ENCODE data around the gene KRT33A. TPM values are rescaled to one million over a fixed set of nuclear protein-coding genes. Genes with fewer than 3 reads are reported as not detected.

Gene KRT33A
- total RNA-seq, 1 donor from 2014 or later: not detected

DNA sequence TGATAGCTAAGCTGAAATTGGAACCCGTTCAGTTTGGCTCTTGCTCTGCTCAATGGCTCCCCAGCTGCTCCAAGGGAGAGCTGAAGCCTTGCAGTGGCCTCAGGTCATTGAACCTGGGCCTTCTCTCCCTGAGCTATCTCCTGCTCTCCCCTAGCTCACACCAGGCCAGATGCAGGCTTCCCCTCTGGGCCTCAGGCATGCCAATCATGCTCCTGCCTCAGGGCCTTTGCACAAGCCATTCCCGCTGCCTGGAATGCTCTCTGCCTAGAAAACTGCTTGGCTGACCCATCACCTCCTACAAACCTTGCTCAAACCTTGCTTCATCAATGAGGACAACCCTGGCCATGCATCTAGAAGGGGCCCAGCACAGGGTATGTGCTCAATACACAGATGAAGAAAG, 18.4 kb downstream of the KRT33A start:
- ATAC-seq (no peak), DNase-seq (ENCODE audit: low spot score) (no peak)

DNA sequence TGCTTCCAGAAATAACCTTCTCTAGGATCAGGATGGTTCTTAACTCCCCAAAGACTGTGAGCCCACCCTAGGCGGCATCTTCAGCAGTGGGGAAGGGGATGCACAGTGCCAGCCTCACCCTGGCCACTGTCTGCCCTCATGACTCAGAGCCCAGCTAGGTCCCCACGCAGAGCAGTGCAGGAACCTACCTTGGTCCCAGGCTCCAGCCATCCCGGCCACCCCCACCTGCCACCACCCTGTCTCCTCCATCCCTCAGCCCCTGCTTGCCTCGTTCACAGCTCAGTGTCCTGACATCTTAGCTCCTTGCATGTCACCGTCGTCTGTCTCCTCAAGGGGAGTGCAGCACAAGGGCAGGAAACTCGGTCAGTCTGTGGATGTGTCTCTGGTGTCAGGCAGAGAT, 19.0 kb downstream of the KRT33A start:
- ATAC-seq (no peak), DNase-seq (ENCODE audit: low spot score) (no peak)

DNA sequence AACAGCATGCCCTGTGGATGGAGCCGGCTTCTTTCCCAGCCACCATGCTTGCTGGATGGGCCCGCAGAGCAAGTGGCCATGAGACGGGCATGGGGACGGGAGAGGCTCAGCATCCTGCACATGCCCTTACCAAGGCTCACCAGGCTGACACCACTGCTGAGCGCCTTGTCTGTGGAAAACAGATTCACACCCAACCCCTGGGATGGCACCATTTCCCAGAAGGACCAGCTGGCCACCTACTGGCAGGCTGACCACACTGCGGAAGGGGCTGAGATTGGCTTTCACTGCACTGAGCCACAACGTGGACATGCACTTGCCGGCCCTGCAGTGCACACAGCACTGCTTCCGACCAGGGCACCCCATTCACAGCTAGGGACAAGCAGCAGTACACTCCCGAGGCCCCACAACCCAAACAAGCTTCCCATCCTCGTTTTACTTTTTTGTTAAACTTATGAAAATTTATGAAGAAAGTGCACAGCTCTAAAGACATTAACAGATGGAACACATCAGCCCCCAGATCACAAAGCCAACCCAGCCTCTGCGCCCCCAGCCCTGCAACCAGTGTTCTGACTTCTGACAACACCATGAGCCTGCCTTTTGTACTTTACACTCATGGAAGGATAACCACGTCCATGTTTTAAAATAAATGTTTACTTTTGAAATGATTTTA, 21.2 kb downstream of the KRT33A start:
- peak; percentile 79 for ATAC-seq
- no peak for DNase-seq (ENCODE audit: low spot score)

DNA sequence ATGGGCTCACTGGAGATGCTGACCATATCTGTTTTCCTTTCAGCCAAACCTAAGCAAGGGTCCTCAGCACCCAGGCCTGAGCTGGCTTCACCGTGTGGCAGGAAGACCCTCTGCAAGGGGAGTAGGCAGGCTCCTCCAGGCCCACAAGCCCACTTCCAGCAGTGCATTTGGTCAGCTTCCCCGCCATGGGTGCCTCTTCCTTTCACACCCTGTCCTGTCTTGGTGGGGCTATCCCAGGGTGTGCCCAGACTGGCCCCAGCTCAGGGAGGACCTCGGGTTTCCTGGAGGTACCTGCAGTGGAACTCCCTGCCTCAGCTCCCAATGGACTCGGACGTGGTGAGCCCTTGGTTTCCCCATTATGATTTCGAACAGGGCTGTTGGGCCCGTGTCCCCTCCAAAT, 22.4 kb downstream of the KRT33A start:
- DNase-seq (ENCODE audit: low spot score) (no peak), ATAC-seq (no peak)

DNA sequence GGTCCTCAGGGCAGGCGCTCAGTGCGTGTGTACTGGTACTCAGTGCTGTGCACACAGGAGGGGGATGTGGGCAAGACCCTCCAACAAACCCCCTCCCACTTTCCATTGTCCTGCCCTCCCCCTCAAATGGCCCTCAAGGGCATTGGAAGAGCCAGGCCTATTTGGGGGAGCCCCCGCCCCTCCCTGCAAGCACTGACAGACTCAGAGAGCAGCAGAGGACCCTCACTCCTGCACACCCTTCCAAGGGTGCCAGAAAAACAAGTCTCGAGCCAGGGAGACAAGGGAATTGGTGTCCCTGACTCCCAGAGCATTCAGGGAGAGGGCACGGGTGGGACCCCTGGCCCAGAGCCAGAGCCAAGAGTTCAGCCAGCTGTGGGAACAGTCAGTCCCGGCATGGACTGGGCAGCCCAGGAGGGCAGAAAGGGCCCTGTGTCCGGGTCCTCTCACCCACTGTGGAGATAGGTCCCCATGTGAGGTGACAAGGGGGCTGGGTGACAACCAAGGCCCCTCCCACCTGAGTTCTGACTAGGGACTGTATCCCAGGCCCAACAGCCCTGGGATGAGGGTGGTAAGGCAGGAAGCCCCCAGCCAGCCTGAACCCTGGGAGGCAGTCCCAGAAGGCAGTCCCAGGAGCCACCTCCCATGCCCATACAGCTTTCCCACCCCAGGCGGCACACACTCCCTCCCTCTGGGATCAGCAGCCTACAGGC, 23.1 kb downstream of the KRT33A start:
- no peak for ATAC-seq
- no peak for DNase-seq (ENCODE audit: low spot score)

DNA sequence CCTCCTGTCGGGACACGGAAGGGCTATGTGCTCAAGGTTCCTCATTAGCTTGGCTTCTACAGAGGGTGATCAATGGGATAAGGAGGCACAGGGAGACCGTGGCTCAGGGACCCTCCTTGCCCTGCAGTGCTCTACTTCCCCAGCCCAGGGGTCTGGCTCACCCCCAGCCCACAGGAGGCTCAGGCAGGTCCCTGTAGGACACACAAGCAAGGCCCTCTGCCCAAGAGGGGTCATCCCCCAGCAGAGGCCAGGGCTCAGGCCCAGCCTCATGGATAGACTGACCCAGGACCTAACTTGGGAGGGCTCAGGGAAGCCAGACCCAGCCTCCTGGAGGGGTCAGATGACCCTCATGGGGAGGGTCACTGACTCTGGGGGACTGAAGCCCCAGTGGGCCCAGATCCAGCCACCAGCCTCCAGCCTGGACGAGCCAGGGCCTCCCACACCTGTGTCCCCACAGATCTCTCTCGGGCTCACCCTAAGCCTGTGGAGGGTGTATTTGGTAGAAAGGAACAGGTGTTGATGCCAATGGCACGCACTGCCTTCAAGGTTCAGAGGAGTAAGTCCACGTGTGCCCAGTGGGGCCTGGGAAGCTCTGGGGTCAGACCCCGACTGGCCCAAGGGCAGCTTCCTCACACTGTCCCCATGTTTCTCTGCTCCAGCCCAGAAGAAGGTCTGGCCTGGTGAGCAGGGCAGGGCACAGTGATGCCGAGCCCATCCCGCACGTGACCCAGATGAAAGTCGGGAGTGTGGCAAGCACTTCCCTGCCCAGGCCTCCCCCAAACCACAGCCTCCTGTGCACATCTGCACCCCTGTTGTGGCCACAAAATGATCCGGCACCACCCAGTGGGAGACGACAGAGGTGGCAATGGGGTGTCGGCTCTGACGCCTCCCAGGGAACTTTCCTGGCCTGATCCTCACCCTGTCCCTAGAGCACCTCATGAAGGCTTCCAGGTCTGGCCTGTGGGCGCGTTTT, 24.2 kb downstream of the KRT33A start:
- DNase-seq (ENCODE audit: low spot score) (no peak), ATAC-seq (no peak)

DNA sequence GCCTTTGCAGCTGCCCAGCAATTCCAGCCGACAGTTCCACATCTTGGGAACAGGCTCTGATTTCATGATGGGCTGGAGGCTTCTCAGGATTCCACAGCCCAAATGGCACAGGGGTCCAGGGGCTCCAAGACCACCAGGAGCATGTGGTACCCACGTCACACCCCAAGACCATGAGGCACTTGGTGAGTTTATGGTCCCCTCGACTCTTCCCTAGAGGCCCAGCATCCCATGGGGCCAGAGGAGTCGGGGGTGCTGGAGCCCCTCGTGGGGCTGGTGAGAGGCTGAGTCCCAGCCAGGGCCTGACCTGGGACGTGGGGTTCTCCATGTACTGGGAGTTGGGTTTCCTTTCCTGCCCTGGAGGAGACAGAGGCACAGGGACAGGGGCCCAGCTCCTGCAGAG, 25.0 kb downstream of the KRT33A start:
- DNase-seq (ENCODE audit: low spot score) (no peak), ATAC-seq (no peak)

DNA sequence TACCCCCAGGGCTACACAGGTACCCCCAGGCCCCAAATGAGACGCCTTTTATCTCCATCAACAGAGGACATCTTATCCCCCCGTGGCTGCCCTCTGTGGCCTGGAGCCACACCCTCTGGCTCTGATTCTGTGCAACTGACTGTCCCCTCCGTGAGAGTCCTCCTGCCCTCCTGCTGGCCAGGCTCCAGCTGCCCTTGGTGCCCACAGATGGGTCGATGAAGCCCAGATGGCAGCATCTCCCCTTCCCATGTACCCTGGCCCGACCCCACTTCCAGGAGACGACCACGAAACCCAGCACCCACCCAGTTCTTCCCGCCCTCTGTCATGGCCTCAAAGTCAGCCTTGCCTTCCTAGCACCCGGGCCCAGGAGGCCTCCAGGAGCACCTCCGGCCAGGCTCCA, 25.5 kb downstream of the KRT33A start:
- ATAC-seq (no peak), DNase-seq (ENCODE audit: low spot score) (no peak)

DNA sequence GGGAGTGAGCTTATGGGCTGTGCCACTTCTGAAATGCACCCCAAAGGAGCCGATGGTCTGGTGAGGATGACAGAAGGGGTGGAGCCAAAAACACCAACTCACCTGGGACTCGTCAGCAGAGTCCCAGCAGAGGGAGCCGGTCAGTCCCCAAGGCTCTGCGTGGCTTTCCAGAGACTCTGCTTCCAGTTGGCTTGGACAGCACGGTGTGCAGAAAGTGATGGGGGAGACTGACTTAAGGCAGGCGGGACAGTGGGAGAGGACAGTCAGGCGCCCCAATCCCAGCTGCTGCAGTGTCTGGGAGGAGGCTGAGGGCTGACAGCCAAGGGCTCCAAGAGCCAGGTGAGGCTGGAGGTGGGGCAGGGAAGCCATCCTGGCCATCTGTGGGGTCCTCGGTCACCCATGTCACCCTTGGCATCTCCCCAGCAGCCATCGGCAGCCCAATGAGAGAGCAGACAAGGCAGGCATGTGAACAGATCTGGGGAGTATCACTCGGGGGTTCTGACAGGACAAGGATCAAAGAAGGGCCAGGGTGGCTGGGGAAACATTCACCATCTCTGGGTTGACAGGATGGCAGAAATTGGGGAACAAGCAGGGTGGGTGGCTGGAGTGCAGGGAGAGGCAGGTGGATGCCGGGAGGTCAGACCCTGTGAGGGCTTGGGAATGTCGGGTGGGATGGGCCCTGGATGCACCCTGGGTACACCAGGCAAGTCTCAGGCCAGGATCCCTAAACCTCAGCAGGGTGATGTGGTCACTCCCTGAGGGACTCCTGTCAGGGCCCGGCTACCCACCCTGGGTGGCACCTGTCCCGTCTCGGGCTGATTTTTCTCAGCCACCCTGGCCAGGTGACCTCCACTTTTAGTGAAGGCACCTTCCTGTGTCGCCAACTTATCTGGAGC, 26.2 kb downstream of the KRT33A start:
- ATAC-seq (peak; percentile 56), DNase-seq (ENCODE audit: low spot score) (no peak)

DNA sequence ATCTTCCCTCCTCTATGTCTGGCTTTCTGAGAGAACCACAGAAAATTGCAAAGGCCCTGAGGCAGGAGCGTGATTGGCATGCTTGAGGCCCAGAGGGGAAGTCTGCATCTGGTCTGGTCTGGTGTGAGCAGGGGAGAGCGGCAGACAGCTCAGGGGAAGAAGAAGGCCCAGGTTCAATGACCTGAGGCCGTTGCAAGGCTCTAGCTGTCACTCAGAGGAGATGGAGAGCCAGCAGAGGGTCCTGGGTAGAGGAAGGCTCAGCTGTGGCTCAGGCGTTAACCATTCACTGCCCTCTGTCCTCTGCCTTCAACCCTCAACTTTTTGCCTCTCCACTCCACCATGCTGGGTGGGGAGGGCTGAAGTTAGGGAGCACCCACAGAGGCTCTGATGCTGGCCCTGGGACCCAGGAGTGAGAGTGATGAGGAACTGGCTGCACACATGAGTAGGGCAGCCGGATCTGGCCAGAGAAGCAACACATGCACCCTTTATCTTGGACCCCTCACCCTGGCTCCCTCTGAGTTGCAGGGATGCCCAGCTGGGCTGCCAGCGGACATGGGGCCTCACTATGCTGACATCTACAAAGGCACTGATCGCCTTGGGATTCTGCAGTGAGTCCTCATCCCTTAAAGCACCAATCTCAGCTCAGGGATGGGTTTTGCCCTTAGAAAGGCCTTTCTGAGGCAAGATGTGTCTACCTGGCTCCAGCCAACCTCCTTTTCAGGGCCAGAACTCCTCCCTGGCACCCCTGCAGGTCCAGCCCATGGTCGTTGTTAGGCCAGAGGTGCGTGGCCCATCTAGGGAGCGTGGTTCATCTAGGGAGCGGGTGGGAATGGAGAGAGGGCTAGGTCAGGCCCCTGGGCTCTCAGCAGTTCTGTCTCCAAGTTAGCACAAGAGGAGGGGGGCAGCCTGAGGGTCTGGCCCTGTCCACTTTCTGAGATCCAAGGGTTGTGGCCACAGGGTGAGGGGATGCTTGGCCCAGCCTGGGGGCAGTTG, 27.4 kb downstream of the KRT33A start:
- no peak for DNase-seq (ENCODE audit: low spot score)
- no peak for ATAC-seq

DNA sequence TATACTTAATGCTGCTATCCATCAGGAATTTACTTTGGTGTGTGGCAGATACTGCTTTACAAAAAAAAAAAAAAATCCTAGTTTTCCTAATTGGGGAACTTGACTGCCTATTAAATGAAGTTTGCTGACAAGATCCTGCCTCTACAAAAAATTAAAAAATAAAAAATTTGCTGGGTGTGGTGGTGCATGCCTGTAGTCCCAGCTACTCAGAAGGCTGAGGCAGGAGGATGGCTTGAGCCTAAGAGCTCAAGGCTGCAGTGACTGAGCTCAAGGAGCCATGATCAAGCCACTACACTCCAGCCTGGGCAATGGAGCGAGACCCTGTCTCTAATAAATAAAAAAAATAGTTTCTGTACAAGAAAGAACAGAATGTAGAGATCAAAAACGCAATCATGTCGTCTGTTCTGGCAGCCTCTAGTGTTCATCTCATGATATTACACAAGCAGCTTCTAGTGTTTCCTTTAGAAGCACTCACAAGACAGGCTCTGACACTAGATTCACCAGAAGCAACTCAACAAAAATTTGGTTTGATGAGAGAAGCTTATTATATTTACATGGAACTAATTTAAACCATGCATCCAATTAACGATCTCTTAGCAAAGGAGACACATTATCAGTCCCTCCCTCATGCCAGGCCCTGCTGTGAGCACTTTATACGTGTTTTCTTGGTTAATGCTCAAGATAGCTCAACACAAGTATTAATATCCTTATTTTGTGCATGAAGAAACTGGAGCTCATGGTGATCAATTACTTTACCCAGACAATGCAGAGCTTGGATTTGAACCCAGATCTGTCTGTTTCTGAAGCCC, 28.3 kb downstream of the KRT33A start:
- DNase-seq (ENCODE audit: low spot score) (no peak), ATAC-seq (peak; percentile 81)

DNA sequence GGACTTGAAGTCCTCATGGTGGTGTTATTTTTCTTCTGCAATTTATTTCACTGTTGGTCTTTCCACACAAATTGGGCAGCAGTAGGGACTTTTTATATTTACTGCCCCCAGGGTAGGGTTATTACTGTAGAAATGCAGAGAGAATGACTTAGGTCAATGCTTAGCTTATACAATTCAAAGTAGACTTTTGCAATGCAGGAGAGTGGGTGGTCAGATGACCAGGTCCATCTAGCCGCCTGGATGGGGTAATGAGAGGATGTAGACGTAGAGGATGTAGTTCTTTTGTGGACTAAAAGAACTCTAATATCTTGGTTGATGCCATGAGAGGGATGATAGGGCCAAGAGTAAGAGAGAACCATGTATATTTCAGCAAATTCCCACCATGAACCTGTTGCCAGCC, 32.4 kb downstream of the KRT33A start:
- DNase-seq (ENCODE audit: low spot score): no peak
- no peak for ATAC-seq

DNA sequence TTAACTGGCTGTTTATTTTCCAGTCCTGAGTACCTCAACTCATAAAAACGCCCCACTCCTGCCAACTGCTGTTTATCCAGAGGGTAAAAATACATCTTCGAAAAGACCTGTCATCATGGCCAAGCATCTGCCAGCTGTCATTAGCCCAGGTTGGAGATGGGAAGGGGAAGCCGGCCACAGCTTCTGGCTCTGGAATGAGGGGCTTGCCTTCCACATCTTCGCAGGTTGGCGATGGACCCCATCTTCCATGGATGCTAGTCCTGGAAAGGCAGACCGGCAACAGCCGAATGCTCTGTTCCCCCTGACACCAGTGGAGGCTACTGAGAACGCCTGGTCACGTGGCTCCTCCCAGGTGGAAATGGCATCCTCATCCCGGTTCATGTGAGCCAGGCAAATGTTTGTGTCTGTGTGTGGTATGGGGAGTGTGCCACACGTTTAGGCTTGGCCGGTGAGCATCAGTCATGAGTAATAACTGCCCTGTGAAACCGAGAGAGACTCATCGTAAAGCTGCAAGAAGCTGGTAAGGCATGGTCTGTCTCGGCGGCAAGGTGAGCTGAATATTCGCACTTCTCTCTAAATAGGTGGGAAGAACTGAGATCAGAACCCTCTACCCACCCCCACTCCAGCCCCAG, 34.7 kb downstream of the KRT33A start:
- DNase-seq (ENCODE audit: low spot score): no peak

DNA sequence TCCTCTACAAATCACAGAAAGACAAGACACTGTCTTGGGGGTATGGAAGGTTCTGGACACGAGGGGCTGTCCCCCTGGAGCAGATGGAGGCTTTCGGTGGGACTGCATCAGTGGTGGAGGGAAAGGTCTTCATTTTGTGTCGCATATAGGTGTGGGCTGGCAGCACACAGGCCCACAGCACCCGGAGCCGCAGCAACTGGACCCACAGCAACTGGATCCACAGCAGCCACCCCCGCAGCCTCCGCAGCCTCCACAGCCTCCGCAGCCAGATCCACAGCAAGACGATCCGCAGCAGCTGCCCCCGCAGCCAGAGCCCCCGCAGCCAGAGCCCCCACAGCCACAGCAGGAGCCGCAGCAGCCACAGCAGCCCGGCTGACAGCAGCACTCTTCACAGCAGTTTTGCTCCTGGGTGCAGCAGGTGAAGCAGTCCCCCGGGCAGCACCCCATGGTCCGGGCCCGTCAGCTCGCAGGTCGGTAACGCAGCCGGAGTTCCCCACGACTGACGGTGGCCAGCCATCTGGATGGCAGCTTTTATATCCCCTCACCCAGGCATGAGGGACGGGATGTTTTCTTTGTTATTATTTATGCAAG, 35.3 kb downstream of the KRT33A start, which contains the start of gene KRTAP17-1:
TSS of gene KRTAP17-1 (minus strand) at position 507 of the 591 bp plus-strand sequence. CDS start at position 447, 60 bp downstream.
- DNase-seq (ENCODE audit: low spot score): no peak
- ATAC-seq: no peak

More for the DNA sequence above, 34.7 kb downstream of the KRT33A start:
- no peak for ATAC-seq

DNA sequence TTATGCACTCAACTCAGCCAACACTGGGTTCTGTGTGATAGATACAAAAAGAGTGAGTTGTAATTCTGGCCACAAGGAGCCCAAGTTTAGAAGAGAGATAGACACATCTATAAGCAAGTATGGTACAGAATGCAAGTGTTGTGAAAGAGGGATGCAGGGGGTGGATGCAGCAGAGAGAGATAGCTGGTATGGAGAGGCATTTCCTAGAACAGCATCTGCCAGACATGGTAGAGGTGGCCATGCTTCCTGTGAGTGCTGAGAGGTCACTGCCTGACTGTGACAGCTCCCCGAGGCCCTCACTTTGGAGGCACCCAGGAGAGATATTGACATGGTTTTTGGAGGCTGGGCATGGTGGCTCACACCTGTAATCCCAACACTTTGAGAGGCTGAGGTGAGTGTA, 39.5 kb downstream of the KRT33A start:
- DNase-seq (ENCODE audit: low spot score) (no peak), ATAC-seq (no peak)

DNA sequence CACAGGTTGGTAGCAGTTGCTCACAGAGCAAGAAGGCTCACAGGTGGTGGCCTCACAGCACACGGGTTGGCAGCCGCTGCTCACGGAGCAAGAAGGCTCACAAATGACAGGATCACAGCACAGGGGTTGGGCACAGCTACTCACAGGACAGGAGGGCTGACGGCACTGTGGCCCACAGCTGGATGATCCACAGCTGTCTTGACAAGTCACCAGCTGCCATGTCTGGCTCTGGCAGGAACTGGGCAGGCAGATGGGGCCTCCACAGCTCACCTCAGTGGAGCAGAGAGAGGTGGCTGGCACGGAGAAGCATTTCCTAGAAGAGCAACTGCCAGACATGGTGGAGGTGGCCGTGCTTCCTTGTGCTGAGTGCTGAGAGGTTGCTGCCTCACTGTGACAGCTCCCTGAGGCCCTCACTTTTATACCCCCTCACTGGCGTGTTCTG, 41.7 kb downstream of the KRT33A start, which contains the start of gene KRTAP16-1:
TSS of gene KRTAP16-1 (minus strand) at position 392 of the 442 bp plus-strand sequence. CDS start at position 336, 56 bp downstream.
- ATAC-seq: no peak

DNA sequence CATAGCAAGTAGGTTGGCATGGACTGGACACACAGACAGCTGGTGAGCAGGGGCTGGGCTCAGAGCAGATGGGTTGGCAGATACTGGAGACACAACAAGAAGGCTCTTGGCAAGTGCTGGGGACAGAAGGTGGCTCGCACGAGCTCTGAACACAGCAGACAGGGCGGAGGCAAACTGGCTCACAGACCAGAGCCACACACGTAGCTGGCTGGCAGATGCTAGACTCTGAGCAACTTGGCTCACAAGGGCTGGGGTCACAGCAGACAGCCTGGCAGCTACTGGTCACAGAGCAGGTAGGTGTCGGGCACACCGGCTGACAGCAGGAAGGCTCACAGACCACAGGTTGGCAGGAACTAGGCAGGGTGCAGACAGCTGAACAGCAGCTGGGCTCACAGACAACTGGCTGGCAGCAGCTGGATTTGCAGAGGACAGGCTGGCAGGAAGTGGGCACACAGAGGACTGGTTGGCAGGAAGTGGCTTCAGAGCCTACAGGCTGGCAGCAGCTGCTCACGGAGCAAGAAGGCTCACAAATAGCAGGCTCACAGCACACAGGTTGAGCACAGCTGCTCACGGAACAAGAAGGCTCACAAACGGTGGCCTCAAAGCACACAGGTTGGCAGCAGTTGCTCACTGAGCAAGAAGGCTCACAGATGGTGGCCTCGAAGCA, 42.2 kb downstream of the KRT33A start:
- ATAC-seq (no peak), DNase-seq (ENCODE audit: low spot score) (no peak)

More for the DNA sequence above, 41.7 kb downstream of the KRT33A start, which contains the start of gene KRTAP16-1:
- DNase-seq (ENCODE audit: low spot score): no peak

All from left lobe of liver (tissue), 2 donors.